GM19351 (cell line): ENCODE measurements around the gene PSMC3IP.
"Not testable (repeated sequence)": the region's sequence is repeated elsewhere in the genome, so short reads cannot be mapped to it uniquely, and the experiment has no call there.

Experiments used
- ATAC-seq: cut with Tn5 transposase; IDR thresholded peaks from one replicate; pipeline ENCODE4 v1.9.1; 2021; ENCODE audit warnings: mild to moderate bottlenecking, moderate library complexity; ENCODE audit not compliant: unreplicated experiment

Gene PSMC3IP, protein sequence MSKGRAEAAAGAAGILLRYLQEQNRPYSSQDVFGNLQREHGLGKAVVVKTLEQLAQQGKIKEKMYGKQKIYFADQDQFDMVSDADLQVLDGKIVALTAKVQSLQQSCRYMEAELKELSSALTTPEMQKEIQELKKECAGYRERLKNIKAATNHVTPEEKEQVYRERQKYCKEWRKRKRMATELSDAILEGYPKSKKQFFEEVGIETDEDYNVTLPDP

DNA sequence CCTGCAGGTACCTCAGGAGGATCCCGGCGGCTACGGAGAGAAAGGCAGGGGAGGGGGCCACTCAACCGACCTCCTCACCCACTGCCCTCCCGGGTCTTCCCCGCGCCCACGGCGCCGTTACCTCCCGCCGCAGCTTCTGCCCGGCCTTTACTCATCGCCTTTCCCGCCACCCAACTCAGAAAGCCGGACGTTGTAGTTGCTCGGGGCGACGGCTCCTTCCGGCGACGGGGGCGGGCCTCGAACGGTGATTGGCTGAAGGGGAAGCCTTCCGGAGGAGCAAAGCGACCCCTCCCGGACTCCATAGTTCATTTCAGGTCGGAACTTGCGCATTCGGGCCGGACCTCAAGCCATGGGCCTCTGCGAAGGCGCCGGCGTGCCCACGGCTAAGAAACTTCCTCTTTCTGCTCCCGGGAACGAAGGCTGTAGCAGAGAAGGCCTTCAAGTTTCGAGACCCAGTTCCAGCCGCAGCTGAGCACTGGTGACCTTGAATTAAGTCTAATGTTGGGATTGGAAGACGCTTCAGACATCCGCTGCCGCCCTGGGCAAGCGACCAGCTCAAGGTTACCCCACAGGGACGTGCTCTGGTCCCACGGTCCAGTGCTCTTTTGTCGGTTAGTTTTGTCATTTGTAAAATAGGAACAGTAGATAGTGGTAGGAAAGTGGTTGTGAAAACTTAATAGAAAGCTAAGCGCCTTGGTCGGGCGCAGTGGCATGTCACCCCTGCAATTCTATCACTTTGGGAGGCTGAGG, at the start of gene PSMC3IP:
Gene PSMC3IP, minus strand, starts transcription at position 198 of the 750 bp plus-strand sequence. Its CDS starts 43 bp downstream, at position 155.
- ATAC-seq: peak; percentile 75

DNA sequence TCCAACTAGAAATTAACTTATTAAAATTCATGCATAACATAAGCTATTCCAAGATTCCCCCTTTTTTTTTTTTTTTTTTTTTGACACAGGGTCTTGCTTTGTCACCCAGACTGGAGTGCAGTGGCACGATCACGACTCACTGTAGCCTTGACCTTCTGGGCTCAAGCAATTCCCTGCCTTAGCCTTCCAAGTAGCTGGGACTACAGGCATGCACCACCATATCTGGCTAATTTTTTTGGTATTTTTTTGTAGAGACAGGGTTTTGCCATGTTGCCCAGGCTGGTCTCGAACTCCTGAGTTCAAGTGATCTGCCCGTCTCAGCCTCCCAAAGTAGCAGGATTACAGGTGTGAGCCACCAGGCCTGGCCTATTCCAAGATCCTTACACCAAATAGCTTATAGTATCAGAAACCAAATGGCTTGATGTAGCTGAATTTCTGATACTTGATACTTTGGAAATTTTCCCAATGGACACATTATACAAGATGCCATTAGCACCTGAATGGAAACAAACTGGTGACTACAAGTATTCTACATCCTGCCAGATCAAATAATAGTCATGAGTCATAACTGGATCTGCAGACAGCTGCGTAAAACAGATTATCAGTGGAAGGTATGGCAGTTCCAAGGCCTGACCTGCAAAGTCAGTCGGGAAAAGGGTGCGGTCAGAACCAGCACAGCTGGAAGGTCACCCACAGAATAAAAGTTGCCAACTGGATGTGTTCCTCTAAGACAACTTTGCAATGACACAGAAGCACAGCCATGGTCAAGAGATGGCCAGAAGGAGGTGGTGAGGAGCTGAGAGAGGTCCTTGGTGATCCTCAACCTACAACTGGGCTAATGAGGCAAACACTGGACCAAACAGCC, 46.4 kb upstream of the PSMC3IP start:
- no peak for ATAC-seq

DNA sequence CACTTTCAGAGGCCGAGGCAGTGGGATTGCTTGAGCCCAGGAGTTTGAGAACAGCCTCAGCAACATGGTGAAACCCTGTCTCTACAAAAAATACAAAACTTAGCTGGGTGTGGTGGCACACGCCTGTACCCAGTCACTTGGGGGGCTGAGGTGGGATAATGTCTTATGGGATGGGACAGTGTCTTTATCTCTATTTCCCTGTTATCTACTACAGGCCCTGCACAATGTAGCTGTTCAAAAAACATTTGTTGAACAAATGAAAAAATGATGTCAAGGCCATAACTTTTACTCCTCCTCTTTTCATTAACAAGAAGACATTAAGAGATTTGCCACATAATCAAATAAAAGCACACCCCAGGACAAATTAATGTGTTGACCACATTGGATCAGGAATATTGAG, 45.7 kb upstream of the PSMC3IP start:
- no peak for ATAC-seq

DNA sequence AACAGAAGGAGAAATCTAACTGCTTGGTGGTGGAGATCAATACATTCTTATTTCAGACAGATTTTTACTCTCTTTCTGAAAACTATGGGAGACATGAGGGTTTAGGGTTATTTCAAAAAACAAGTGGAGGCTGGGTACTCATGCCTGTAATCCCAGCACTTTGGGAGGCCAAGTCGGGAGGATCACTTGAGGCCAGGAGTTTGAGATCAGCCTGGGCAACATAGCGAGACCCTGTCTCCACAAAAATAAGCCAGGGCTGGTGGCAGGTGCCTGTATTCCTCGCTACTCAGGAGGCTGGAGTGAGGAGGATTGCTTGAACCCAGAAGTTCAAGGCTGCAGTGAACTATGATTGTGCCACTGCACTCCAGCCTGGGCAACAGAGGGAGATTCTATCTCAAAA, 44.5 kb upstream of the PSMC3IP start:
- not testable (repeated sequence) for ATAC-seq

DNA sequence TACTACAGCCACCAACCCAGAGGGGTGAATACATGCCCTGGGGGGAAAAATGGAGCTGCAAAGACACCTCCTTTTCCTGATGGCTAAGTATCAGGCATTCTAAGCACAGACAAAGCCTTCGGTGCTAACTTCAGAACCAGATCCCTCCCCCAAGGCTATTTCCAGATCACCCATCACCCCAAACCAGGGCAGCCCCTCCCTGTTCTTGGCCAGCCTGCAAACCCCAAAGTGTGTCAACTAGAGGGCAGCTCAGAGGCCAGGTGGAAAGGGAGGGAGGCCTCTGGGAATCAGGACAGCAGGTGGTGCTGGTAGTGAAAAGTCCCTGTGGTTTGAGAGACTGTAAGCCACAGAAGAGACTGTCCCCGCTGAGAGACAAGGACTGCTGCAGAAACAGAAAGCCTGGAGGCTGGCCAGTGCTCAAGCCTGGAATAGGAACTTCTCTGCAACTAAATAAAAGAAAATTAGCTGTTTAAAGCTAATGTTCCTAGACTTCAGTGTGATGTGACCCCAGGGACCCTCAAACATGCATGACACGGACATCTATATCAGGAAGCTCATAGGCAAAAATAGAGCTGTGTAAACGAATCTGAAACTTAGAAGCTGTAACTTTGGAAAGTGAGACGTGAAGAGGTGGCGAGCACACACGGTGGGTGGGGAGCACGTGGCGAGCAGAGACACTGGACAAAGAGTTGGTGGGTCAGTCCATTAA, 41.1 kb upstream of the PSMC3IP start:
- ATAC-seq: peak; percentile 72

DNA sequence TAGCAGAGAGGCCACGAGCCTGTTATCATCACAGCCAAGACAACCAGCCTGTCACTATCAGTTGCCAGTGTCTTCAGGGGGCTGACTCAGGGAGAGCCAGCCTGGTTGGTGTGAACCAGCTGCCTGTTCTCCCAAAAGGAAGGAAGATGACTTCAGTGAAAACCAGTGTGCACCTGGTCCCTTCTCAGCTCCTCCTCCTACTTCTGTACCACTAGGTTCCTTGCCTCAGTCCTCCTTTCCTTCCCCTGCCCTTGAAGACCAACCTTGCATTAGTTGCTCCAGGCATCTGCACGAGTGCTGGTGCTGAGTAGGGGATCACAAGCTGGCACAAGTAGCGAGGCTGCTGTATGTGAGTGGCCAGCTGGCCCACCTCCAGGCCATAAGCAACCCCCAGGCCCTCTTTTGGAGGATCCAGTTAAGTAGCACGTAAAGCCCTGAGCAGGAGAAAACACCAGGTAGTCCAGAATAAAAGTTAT, 40.5 kb upstream of the PSMC3IP start:
- ATAC-seq: no peak

DNA sequence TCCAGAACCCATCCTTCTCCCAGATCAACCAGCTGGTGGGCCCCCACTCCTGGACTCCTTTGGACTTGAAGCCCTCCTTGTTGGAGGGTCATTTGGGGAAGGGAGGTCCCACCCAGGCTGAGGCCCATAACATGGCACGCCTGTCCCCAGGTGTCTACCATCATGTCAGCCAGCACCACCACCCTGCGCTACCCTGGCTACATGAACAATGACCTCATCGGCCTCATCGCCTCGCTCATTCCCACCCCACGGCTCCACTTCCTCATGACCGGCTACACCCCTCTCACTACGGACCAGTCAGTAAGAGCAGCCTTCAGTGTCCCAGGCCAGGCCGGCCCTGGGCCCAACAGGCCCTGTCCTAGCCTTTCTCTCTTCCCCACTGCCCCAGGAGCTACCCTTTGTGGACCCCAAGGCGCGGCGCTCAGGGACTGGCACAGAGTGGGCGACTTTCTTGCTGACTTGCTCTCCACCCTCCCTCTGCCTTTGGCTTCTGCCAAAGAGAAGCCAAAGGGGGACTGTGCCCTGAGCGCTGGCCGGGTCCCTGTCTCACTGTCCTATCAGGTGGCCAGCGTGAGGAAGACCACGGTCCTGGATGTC, 36.3 kb upstream of the PSMC3IP start:
- ATAC-seq: no peak

DNA sequence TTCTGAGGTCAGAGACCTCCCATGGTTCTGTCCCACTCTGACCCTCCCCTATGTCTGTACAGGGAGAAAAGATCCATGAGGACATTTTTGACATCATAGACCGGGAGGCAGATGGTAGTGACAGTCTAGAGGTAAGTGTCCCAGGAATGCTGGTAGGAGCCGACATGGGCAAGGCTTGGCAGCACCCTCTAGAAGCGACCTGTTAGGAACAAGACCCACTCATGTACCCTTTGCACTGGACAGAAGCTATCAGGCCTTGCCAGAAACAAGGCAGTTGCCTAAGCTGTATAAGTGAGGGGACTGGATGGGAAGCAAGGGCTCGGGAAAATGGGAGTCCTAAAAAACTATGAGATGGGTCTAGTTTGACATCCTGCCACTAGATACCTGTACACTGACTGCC, 34.5 kb upstream of the PSMC3IP start:
- ATAC-seq: no peak

DNA sequence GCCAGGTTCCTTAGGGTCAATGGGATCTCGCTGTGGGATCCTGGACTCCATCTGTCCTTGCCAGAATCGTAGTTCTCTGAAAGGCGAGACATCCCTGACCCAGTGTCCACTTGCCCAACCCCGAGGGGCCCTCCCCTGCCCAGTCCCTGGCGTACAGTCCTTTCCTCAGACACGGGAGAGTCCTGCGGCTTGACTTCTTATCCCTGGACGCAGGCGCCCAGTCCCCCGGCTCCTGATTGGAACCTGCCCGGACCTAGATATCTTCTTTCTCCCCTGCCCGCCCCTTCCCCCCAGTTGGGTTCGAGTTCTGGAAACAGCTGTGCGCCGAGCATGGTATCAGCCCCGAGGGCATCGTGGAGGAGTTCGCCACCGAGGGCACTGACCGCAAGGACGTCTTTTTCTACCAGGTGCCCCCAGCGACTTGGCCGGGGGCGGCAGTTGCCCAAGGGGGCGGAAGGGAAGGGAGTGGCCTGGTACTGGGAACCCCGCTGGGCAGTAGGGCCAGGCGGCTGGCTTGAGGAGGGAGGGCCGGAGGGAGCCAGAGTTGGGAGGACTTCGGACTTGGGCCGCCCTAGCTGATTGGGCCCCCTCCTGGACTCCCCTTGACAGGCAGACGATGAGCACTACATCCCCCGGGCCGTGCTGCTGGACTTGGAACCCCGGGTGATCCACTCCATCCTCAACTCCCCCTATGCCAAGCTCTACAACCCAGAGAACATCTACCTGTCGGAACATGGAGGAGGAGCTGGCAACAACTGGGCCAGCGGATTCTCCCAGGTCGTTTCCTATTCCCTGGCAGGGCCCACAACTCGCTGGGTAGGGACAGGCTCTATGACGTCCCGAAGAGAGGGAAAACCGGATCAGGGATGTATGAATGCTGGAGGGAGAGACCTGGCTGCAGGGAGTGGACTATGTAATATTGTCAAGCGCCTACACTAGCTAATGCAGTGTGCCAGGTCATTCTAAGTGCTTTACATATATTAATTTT, 32.6 kb upstream of the PSMC3IP start:
- ATAC-seq: not testable (repeated sequence)

DNA sequence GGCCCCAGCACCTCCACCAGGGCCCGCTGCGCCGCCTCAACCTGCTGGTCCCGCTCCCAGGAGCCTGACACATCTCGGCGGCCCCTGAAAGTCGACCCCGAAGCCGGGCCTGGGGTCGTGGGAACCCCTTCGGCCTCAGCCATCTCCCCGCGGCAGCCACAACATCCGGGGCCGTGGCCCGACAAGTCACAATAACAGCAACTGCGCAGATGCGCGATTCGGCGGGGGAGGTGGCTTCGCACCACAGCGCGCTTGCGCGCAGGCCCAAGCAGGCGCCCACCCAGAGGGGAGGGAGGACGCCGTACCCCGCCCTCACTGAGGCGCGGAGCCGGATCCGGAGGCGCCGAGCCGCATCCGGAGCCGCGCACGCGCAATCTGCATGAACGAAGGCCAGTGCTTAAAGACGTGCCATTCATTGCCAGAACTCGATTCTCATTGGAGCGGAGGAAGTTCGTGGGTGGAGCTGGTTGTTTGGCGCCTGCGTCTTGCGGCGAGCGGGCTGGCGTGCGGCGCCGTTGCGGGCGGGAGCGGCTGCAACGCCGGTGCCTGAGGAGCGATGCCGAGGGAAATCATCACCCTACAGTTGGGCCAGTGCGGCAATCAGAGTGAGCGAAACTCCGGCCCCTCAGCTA, 31.8 kb upstream of the PSMC3IP start, which contains the start of the genes RETREG3 and TUBG1:
Gene RETREG3, minus strand, starts transcription at position 193 of the 632 bp plus-strand sequence. Its CDS starts 50 bp downstream, at position 143.
Gene TUBG1, plus strand, starts transcription at position 502 of the 632 bp plus-strand sequence. Its CDS starts 55 bp downstream, at position 557.
- peak; percentile 91 for ATAC-seq

DNA sequence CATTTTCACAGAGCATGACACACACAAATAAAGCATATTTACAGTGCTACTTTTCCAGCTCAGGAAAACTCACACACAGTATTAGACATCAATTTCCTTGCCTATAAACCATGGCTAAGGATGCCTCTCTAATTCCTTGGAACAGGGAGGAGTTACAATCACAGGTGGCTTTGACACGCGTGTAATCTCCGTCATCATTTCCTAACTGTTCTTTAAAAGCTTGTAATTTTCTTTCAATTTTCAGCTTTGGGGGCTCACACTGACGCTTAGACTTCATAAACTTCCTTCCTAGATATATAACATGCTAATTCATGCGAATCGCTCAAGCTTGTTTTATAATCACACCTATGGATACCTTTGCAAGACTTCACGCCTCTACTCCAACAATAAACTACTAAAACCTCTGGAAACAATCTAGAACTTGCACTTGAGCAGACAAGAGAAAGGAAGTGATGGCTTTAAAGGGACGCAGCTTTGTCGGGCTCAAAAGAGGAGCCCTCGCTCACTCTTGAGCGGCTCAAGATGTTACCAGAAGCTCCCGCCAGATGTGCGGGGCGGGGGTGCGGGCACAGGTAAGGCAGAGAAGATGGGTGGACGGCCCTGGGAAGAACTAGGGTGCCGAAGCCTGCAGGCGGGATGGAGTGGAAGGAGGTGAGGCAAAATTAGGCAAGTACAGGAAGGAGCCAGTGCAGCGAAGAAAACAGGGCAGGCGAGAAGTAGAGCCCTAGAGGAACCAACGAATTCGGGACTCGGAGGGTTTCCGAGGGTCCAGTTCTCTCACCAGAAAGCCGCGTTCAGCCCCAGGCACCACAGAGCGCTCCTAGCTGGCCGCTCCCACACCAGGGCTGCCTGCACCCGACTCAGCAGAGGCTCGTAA, 31.0 kb upstream of the PSMC3IP start:
- peak; percentile 21 for ATAC-seq

DNA sequence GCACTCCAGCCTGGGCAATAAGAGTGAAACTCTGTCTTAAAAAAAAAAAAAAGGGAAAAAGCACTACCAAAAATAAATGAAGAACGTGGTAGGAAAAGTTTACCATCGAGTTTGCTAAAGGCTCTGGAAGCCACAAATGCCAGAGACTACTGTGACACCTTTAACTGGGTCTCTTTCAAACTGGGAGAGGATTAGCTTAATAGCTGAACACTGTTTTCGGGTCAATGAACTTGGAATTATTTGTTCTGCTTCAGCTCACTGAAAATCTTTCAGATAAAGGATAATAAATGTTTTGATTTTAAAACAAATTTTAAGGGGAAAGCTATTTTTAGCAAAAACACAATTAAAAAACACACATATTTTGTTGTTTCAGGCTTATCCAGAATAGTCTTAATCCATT, 30.2 kb upstream of the PSMC3IP start:
- ATAC-seq: no peak

DNA sequence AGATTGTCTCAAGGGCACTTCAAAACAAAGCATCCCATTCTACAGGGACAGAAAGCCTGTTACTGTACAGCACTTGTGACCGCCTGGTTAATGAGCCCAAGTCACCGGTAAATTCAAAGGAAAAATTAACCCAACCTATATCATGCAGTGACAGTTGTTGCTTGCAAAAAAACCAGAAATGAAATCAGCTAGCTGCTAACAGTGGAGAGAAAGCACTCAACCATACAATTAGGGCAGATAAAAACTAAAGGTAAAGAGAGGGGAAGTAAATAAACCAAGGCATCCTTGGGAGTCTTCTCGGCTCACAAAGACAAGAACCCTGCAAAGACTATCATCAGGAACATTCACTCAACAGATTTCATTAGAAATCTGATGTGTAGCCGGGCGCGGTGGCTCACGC, 25.8 kb upstream of the PSMC3IP start:
- ATAC-seq: no peak

DNA sequence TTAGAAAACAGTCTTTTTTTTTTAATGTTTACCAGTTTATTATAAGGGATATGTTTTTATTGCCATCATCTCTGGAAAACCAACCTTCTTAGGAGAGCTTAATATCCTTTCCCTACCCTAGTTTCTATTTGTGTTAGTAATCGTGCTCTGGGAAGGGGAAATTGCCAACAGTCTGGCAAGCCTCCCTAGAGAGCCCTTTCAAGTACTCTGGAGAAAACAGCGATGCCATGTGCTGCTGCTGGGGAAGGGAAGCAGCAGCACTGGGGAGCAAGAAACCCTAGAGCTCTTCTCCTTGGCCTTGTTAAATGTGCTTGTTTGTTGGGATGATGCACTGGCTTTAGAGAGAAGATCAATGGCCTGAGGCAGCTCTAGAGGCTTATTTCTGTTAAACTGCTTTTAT, 21.4 kb upstream of the PSMC3IP start:
- ATAC-seq: no peak

DNA sequence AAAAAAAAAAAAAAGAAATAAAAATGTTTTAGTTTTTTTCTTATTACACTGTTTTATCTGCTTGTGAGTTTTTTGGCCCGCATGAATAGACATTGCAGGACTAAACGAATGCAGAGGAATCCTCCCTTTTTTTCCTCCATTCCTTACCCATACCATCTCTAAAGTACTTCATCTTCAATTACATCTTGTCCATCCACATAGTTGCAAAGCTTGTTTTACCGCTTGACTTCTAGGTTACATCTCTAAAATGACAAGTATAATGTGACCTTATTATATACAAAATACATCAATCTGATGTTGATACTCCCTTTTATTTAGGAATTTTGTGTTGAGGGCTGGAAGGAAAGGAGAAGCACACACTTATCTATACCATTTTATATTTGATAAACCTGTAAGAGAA, 18.9 kb upstream of the PSMC3IP start:
- ATAC-seq: no peak

DNA sequence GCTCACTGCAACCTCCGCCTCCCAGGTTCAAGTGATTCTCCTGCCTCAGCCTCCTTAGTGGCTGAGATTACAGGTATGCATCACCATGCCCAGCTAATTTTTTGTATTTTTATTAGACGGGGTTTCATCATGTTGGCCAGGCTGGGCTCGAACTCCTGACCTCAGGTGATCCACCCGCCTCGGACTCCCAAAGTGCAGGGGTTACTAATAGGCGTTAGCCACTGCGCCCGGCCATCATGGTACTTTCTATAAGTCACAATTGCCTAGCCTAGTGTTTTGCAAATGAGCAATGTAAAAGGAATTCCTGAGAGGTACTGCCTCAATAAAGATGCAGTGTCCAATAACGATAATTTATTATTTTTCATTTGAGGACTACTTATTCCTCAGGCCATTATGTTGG, 13.9 kb upstream of the PSMC3IP start:
- no peak for ATAC-seq

DNA sequence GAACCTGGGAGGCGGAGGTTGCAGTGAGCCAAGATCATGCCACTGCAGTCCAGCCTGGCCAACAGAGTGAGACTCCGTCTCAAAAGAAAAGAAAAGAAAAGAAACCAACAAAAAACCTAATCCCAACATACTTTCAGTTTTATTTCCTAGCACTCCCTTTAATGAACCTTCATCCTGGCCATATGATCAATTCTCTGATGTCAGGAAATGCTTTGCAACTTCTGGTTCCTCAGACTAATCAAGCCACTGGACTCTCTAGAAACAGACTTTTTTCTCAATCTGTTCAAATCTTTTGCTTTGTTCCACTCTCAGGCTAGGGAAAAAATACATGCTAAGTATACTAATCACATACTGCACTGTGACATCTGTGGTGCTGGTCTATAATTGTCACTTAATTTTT, 13.4 kb upstream of the PSMC3IP start:
- ATAC-seq: no peak
